T-helper 17 cell (primary cell): ENCODE data around the gene EIF2A. TPM values are rescaled to one million over a fixed set of nuclear protein-coding genes. Genes with fewer than 3 reads are reported as not detected.
"Not testable (repeated sequence)": the region's sequence is repeated elsewhere in the genome, so short reads cannot be mapped to it uniquely, and the experiment has no call there.

Experiments used
- ATAC-seq: fragments of 150-1000 bp; cut with Tn5 transposase; 2 replicates; pipeline ENCODE4 v1.10.0; 2021; ENCODE audit warnings: mild to moderate bottlenecking, moderate library complexity
- DNase-seq, 3 donors: peaks; one replicate each; pipeline versions ENCODE4 v3.0.0 to v3.0.0-alpha.2; 2020 to 2021
- H3K9me3 ChIP-seq: one replicate; pipeline ENCODE4 v1.7.0; 2013; ENCODE audit warnings: low read length, mild to moderate bottlenecking; ENCODE audit not compliant: control insufficient read depth, poor library complexity, severe bottlenecking
- H3K27ac Mint-ChIP-seq: one replicate; pipeline ENCODE4 v1.8.0; 2022; ENCODE audit warnings: mild to moderate bottlenecking, moderate library complexity, mixed read lengths
- H3K27me3 Mint-ChIP-seq: one replicate; pipeline ENCODE4 v1.8.0; 2022; ENCODE audit warnings: mixed read lengths
- H3K36me3 Mint-ChIP-seq: one replicate; pipeline ENCODE4 v1.8.0; 2022; ENCODE audit warnings: low read depth, mixed read lengths
- H3K4me1 Mint-ChIP-seq: one replicate; pipeline ENCODE4 v1.8.0; 2022; ENCODE audit warnings: mild to moderate bottlenecking, mixed read lengths
- H3K4me3 Mint-ChIP-seq: one replicate; pipeline ENCODE4 v1.8.0; 2022; ENCODE audit warnings: mild to moderate bottlenecking, moderate library complexity, mixed read lengths
- total RNA-seq, 4 donors: library from RNA in 2 of 4; stranded (reverse) in 2 of 4; gene quantifications; one replicate each; pipeline ENCODE4 v1.2.3 and lab custom pipeline; 2022 to 2026

EIF2A gene
- total RNA-seq, 2 donors from 2014 or later = 132 to 144 TPM

DNA sequence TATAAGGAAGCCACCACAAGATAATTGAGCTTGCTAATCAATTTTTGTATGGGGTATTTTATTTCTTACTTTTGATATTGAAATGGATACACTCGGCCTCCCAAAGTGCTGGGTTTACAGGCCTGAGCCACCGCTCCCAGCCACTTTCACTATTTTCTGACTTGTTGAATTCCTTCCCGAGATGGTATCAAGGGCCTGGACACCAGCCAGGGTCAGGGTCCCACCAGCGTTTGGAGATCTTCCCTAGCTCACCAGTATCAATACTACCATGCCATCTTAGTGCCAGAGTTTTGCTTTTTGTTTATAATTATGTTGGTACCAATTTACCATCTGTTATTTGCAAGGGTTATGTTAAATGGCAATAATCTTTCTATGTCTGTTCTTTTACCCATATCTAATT, 51.1 kb downstream of the EIF2A start:
- Mint-ChIP-seq H3K4me3 (no peak overlapping the region), H3K27ac (no peak overlapping the region), H3K27me3 (no peaks in the 10 kb centered on the region), H3K36me3 (no peaks in the 10 kb centered on the region), H3K4me1 (peaks cover 20% of the 10 kb centered on the region)
- DNase-seq (no peak), ATAC-seq (no peak)
- H3K9me3 ChIP-seq = no peaks in the 10 kb centered on the region

DNA sequence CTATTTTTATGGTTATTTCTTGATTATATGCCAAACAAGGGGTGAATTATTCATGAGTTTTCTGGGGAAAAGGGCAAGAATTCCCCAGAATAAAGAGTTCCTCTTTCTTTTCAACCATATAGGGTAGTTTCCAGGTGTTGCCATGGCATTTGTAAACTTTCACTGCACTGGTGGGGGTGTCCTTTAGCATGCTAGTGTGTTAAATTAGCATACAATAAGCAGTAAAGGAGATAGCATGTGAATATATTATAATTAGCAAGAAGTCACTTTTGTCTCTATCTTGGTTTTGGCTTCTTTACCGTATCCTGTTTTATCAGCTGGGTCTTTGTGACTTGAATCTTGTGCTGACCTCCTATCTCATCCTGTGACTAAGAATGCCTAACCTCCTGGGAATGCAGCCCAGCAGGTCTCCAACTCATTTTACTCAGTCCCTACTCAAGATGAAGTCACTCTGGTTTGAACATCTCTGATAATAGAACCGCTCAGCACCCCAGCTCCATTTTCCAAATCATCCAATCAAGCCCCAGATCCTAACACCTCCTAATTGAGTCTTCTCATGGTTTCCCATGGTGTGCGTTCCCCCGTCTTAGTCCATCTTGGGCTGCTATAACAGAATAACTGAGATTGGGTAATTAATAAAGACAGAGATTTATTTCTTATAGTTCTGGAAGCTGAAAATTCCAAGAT, 53.2 kb downstream of the EIF2A start:
- H3K27me3 Mint-ChIP-seq = no peaks in the 10 kb centered on the region
- H3K4me3 Mint-ChIP-seq = no peak overlapping the region
- H3K4me1 Mint-ChIP-seq = peaks cover 30% of the 10 kb centered on the region
- no peak for DNase-seq
- H3K36me3 Mint-ChIP-seq = peaks cover 4% of the 10 kb centered on the region
- H3K9me3 ChIP-seq = no peaks in the 10 kb centered on the region
- ATAC-seq = no peak
- H3K27ac Mint-ChIP-seq = no peak overlapping the region

DNA sequence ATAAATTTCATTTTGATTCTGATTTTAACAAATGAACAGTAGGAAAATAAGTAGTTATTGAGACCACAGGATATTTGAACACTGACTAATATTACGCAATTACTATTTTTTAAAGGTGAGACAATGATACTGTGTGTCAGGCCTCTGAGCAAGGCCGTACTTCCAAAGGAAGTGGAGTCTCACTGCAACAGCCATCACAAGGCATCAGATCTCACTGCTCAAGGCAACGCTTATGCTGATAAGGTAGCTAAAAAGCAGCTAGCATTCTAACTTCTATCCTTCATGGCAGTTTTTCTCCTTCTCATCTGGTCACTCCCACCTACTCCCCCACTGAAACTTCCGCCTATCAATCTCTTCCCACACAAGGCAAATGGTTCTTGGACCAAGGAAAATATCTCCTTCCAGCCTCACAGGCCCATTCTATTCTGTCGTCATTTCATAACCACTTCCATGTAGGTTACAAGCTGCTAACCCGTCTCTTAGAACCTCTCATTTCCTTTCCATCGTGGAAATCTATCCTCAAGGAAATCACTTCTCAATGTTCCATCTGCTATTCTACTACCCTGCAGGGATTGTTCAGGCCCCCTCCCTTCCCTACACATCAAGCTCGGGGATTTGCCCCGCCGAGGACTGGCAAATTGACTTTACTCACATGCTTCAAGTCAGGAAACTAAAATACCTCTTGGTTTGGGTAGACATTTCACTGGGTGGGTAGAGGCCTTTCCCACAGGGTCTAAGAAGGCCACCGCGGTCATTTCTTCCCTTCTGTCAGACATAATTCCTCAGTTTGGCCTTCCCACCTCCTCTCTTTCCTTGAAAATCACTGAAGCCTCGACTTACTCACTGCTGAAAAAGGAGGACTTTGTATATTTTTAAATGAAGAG, 54.3 kb downstream of the EIF2A start:
- not testable (repeated sequence) for ATAC-seq, H3K9me3 ChIP-seq, DNase-seq, H3K36me3 Mint-ChIP-seq, H3K27me3 Mint-ChIP-seq, H3K27ac Mint-ChIP-seq
- H3K4me1 Mint-ChIP-seq = peaks cover 34% of the 10 kb centered on the region
- peak overlapping the region; percentile 31 for H3K4me3 Mint-ChIP-seq

DNA sequence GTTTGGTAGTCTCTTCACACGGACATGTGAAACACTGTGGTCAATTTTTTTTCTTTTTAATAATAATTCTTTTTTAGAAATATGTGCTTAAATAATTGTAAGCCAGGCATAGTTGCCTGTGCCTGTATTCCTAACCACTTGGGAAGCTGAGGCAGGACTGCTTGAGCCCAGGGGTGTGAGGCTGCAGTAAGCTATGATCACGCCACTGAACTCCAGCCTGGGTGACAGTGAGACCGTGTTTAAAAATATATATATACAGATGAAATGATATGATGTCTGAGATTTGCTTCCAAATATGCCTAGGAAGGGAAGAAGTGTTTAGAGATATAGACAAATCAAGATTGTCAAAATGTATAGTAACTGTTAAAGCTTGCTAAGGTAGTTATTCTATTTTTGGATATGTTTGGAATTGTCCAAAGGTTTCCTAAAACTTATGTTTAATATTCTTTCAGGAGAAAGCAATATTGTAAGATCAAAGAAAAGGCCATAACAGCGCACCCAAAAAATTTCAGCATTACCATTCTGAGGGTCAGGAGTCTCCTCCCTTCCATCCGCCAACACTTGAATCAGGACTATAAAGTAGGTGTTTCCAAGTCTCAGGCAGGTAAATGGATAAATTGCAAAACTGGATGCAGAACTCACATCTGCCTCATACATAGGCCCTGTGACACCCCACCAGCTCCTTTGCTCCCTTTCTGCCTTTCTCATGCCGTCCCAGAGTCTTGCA, 56.0 kb downstream of the EIF2A start:
- peaks cover 48% of the 10 kb centered on the region for H3K4me1 Mint-ChIP-seq

DNA sequence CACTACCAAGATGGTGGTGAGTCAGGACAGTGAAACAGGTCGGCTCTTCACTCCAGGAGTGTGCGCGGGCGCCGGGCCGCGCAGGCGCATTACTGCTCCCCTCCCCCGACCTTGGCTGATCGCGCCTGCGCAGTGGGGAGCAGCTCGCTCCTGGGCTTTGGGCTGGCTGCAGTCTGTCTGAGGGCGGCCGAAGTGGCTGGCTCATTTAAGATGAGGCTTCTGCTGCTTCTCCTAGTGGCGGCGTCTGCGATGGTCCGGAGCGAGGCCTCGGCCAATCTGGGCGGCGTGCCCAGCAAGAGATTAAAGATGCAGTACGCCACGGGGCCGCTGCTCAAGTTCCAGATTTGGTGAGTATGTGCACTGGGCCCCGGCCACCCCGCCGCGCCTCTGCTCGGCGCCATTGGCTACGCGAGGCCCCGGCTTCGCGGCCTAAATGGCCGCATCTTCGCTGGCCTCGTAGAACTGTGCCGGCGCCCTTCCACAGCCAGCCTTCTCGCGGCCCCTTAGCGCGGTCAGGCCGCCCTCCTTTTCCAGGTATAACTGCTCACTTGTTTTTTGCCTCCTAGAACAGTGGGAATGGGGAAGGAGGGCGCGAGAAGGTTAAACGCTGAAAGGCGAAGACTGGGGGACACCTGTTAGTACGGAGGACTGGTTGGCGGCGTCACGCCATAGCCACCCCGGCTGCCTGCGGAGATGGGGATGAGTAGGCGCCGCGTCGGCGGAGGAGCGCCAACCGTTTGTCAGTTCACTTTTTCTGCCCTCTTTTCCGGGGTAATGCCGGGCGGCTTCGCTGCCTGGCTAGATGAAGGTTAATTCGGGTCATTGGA, 56.8 kb downstream of the EIF2A start, which contains the start of gene SELENOT:
SELENOT (plus strand) TSS at position 169 of the 827 bp plus-strand sequence; CDS start at position 211, 42 bp downstream.
- peak within 1 kb of the TSS; percentile 100 for H3K27ac Mint-ChIP-seq
- peak within 1 kb of the TSS; percentile 98 for H3K4me3 Mint-ChIP-seq
- DNase-seq = peak; percentile 92 to 94 (median 94)
- no peaks in the 10 kb centered on the region for H3K27me3 Mint-ChIP-seq
- ATAC-seq = peak; percentile 85
- H3K9me3 ChIP-seq = no peaks in the 10 kb centered on the region
- peaks cover 54% of the 10 kb centered on the region for H3K4me1 Mint-ChIP-seq
- peaks cover 7% of the 10 kb centered on the region for H3K36me3 Mint-ChIP-seq

More for the DNA sequence above, 56.0 kb downstream of the EIF2A start:
- DNase-seq (no peak), ATAC-seq (no peak)
- H3K9me3 ChIP-seq = no peaks in the 10 kb centered on the region
- no peaks in the 10 kb centered on the region for H3K27me3 Mint-ChIP-seq
- peak overlapping the region; percentile 98 for H3K4me3 Mint-ChIP-seq
- peaks cover 4% of the 10 kb centered on the region for H3K36me3 Mint-ChIP-seq
- peak overlapping the region; percentile 100 for H3K27ac Mint-ChIP-seq

DNA sequence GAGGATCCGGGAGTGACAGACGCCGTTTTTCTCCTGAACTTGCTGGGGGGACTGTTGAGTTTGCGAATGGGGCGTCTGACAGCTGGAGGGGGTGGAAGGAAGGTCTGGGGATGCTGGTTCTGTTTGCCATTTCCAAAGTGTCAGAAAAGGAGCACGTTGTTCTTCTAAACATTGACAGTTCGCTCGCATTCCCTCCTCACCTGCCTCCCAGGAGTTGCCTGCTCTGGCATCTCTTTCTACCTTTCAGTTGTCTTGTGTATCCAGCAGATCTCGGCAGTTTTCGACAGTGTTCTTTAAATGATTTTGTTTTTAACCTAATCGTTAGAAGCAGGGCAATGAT, 57.4 kb downstream of the EIF2A start:
- ATAC-seq (no peak), DNase-seq (no peak)
- H3K27ac Mint-ChIP-seq = peak overlapping the region; percentile 100
- H3K9me3 ChIP-seq = no peaks in the 10 kb centered on the region
- H3K4me3 Mint-ChIP-seq = peak overlapping the region; percentile 98
- H3K36me3 Mint-ChIP-seq = peaks cover 7% of the 10 kb centered on the region
- peaks cover 59% of the 10 kb centered on the region for H3K4me1 Mint-ChIP-seq
- no peaks in the 10 kb centered on the region for H3K27me3 Mint-ChIP-seq

DNA sequence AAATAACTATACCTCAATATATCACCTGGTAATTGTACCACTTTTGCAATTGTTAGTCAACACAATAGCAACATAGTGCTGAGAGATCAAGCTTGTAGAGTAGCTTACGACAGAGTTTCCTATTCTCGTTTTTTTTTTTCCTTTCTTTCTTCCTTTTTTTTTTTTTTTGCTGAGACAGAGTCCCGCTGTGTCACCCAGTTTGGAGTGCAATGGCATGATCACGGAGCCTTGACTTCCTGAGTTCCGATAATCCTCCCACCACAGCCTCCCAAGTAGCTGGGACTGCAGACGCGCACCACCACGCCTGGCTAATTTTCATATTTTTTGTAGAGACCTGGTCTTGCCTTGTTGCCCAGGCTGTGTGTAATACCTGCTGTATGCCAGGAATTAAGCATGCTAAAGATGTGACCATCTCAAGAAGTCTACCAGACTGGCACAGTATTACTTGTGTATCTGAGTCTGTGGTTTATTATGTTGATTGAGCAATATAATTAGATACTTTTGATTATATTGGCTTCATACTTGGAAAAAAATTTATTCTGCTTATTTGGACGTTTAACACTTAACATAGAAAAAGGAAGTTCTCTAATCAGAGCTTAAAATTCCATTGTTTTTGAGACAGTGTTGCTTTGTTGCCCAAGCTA, 59.5 kb downstream of the EIF2A start:
- no peak for ATAC-seq
- peaks cover 7% of the 10 kb centered on the region for H3K36me3 Mint-ChIP-seq

DNA sequence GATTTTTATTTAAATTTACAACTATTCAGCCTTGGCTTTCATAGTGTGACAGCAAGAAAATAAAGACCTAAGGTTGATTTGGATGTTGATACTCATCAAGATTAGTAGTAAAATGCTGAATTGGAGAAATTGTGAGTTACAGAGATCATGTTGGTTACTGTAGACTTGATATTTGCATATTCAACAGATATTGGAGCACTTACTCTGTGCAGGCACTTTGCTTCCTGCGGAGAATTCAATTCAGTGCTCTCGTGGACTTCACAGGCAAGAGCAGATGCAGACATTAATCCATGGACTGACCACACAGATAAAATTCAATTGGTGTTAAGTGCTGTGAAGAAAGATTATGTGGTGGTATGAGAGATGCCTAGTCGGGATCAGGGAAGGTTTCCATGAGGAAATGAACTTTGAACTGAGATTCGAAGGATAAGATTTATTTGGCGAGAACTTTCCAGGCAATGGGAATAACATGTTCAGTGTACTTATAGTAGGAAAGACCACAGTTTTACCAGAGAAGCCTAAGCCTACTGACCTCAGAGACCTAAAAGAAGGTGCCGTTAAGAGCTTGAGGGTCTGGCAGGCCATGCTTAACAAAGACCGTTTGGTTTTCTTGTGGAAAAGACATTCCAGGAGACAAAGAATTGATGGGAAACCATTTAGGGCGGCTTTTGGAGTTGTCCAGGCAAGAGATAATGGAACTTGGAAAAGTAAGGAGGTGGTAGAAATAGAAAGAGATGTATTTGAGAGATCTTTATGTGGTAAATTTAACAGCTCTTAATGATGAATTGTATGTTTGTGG, 60.9 kb downstream of the EIF2A start:
- H3K9me3 ChIP-seq = no peaks in the 10 kb centered on the region
- Mint-ChIP-seq H3K27ac (peak overlapping the region; percentile 89), H3K4me1 (peaks cover 58% of the 10 kb centered on the region), H3K27me3 (no peaks in the 10 kb centered on the region), H3K4me3 (peak overlapping the region; percentile 71), H3K36me3 (peaks cover 7% of the 10 kb centered on the region)
- DNase-seq (no peak), ATAC-seq (no peak)

More for the DNA sequence above, 59.5 kb downstream of the EIF2A start:
- H3K4me1 Mint-ChIP-seq = peaks cover 65% of the 10 kb centered on the region
- DNase-seq = no peak
- H3K27ac Mint-ChIP-seq = peak overlapping the region; percentile 89
- no peaks in the 10 kb centered on the region for H3K27me3 Mint-ChIP-seq
- no peaks in the 10 kb centered on the region for H3K9me3 ChIP-seq
- H3K4me3 Mint-ChIP-seq = peak overlapping the region; percentile 86

DNA sequence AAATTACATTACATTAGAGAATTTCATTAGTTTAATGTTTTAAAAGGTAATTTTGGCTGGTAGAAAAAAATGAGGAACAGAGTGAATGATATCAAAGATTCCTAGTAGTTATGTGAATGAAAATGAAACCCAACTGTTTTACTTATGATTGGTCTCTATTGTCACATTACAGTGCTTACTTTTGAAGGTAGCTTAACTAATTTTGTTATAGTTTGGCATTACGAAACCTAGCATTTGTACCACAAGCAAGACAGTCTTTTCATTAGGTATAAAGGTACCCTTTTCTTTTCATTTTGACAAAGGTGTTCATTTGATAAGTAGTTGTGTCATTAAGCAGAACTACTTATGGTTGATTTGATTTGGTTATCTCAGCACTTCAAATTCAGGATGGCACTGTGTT, 63.4 kb downstream of the EIF2A start:
- no peak for ATAC-seq
- peaks cover 68% of the 10 kb centered on the region for H3K4me1 Mint-ChIP-seq
- no peak for DNase-seq
- H3K27me3 Mint-ChIP-seq = no peaks in the 10 kb centered on the region
- H3K36me3 Mint-ChIP-seq = peaks cover 3% of the 10 kb centered on the region
- H3K9me3 ChIP-seq = no peaks in the 10 kb centered on the region
- H3K4me3 Mint-ChIP-seq = no peak overlapping the region
- peak overlapping the region; percentile 77 for H3K27ac Mint-ChIP-seq

DNA sequence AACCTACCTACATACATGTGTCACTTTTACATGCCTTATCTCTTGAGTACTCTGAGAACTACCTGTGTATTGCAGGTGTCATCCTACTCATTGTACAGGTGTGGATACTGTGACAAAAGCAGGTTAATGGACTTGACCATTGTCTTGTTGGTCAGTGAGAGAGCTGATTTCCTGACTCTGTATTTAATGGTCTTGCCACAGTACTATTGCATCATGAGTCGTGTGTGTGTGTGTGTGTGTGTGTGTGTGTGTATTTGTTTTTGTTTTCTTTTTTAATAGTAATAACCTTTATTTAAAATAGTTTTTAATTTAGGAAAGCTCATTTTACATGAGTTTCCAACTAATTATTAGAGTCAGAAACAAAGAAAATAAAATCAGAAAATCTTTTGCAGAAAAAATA, 64.2 kb downstream of the EIF2A start:
- Mint-ChIP-seq H3K27me3 (no peaks in the 10 kb centered on the region), H3K4me1 (peaks cover 64% of the 10 kb centered on the region), H3K4me3 (no peak overlapping the region), H3K27ac (peak overlapping the region; percentile 77), H3K36me3 (peaks cover 3% of the 10 kb centered on the region)
- ATAC-seq (no peak), DNase-seq (no peak)
- H3K9me3 ChIP-seq = no peaks in the 10 kb centered on the region

DNA sequence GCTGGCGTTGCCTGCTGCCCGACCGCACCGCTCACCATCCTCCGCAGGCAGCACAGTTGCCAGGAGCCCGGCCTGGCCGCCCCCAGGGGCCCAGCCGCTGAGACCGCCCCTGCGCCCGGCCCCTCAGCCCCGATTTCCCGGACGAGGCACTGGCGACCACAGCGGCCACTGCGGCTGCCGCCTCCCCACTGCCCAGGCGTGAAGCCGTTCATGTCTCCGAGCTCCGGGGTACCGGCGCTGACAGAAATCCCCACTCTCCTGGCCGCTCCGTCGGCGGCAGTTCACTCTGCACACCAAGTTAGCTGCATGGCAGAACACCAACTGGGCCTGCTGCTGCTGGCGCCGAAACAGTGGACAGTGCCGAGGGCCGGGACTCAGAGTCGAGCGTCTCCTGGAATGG, 65.1 kb downstream of the EIF2A start:
- no peak overlapping the region for H3K4me3 Mint-ChIP-seq
- peaks cover 3% of the 10 kb centered on the region for H3K36me3 Mint-ChIP-seq
- no peaks in the 10 kb centered on the region for H3K27me3 Mint-ChIP-seq
- no peaks in the 10 kb centered on the region for H3K9me3 ChIP-seq
- ATAC-seq (no peak), DNase-seq (no peak)
- no peak overlapping the region for H3K27ac Mint-ChIP-seq
- peaks cover 57% of the 10 kb centered on the region for H3K4me1 Mint-ChIP-seq
